ENCODE results near the gene MACROD2. TPM values are rescaled to one million over a fixed set of nuclear protein-coding genes. Genes with fewer than 3 reads are reported as not detected.

MACROD2 gene
- total RNA-seq, 1 experiment from 2014 or later = 0.24 TPM

DNA sequence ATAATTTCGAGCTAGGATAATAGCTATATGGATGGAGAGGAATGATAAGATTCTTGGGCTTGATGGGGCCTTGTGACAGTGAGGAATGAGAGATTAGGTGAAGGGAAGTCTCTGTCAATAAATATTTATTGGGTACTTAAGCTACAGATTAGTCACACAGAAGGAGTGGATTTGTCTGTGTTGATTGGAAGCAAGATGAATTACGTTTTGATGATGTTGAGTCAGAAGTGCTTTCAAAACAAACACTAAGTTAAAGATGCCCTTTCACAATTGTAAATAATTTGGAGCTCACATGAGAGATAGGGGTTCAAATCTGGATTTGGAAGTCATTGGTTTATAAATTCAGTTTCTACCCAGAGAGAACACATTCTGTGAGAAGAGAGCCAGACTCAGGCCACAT, 1743.7 kb downstream of the MACROD2 start:
- no peak for DNase-seq (ENCODE audit: low read depth)

DNA sequence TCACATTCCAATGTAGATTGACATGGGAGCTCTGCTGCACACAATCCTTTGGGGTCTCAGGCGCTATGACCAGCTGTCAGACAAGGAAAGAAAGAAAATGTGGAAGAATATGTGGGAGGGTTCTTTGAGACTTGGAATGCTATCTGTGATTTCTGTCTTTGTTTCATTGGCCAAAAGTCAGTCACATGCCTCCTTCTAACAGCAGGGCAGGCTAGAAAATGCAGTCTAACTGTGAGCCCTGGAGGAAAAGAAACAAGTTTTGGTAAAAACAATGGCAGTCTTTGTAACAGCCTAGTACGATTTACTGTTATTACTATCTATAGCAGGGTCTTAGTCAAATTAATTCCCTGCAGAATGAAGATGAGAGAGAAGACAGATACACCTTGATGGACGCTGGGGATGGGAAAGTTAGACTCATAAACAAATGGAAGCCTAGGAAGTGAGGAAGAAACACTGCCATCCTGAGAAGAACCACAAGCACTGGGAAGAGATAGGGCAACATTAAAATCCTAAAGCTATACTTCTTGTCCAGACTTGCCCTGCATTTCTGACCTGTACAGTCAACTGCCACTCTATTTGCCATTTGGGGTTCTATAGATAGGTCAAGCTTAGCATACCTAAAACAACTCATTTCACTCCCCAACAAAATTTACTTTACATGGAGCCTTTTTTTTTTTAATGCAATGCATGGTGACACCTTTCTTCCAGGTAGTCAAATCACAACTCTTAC, 1744.9 kb downstream of the MACROD2 start:
- DNase-seq (ENCODE audit: low read depth) = no peak

DNA sequence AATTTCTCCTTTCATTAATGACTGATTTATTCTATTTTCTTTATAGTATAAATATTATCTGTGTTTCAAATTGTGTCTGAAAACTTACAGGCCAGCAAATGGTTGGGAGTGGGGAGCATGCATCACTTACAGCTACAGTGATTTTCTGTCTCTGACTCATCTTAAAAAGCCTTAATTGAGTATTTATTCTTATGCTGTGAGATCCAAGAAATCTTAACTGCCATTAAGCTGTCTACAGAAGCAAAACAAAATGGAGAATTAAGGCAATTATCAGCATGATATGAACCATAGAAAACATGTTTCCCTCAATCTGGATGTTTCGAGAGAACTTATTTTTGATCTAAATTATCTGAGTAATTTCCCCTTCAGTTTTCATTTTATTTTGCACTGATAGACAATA, 1746.8 kb downstream of the MACROD2 start:
- no peak for DNase-seq (ENCODE audit: low read depth)

DNA sequence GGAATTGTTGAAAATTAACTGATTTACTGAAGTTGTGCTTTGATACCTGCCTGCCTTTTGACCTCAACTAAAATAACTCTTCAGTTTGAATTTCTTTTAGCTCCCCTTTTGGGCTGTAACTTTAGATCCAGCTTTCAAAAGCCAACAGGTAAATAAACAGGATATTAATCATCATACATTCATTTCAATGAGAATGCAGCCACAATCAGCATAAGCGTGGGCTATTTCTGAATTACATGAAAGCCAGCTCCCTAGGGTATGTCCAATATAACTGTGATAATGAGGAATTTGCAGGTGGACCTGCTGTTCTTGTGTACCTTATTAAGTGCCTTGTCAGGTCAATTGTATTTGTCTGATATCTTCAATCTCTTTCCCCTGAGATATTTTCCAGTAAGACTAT, 1747.3 kb downstream of the MACROD2 start:
- DNase-seq (ENCODE audit: low read depth) = no peak

DNA sequence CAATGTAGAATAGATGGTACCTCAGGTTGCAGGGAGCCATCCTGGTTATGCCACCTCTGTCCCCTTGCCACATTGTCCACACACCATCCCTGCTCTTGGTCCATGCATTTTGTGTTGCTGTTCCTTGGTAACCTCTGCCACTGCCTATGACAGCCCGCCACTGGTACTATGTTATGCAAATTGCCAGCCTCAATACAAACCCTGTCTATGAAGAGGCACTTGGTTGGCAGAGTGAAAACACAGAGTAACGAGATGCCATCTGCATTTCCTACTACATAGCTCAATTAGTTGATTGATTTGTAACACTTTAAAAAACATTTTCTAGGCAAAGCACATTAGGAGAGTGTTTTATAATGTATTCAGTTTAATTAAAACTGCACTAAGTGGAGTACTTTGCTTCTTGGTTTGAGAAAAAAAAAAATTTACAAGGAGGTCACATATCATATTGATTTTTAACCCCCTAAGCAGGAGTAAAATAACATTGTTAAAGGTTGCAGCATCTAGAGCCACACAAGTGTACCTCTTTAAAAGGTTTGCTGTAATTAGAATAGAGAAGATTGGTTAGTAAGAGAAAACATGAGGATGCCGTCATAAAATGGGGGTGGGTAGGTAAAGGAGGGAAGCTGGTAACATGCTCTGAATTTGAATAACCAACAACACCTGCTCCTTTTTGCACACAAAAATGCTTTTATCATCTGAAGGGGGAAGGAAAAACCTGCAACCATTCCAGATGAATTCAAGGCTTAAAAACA, 1760.9 kb downstream of the MACROD2 start:
- DNase-seq (ENCODE audit: low read depth) = no peak

DNA sequence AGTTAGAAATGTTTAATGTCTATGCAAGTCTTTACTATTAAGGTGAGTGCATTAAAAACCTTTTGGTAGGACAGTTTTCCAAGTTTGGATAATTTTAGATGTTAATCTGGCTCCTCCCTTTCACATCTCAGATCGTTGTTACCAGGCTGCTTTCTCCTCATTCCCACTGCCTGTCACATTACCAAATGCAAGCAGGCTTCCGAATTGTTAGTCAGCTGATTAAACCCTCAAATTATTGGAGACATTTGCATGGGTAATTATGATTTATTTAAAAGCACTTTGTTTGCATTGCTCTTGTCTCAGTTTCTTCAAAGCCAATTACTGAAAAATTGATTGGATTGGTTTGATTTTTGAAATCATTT, 1761.4 kb downstream of the MACROD2 start:
- DNase-seq (ENCODE audit: low read depth) = no peak

DNA sequence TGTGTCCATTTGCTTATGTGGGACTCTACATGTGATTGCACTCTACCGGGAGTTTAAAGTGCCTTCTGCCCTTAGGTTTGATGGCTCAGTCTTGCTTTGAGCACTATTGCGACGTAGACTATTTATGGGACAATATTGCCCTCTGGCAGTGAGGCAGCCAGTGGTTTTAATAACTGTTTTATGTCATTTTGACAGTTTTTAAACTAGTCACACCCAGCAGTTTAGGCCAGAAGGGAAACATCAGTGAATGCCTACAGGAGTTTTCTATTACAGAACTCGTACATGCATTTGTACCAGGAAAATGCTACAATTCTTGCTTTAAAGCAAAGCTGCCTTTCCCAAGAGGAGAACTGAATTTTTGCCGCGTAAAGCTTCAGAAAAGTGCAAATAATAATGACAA, 1764.3 kb downstream of the MACROD2 start:
- DNase-seq (ENCODE audit: low read depth) = no peak

DNA sequence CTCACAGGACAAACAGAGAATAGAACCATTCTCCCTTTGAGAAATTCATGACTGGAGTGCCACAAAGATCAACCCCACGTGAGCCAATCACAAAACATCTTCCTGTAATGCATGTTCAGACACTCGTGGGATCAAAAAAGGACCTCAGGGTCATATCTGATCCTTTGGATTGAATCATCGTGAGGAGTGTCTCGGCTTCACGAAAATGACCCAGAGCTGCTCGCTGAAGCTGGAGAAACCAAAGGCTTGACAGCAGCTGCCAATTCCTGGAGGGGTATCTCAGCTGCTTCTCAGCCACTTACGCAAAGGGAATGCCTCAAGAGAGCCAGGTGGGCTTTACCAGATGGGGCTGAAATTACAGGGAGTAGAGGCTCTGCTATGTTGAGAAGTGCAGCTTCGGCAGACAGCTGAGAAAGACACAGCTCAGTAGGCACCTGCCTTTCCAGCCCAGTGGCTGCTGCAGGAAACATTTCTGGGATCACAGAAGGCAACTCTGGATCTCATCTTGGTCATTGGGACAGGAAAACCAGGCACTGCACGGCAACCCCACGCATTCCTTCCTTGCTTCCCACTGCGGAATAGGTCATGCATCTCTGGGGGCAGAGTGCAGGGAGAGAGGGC, 1764.8 kb downstream of the MACROD2 start:
- DNase-seq (ENCODE audit: low read depth) = no peak

DNA sequence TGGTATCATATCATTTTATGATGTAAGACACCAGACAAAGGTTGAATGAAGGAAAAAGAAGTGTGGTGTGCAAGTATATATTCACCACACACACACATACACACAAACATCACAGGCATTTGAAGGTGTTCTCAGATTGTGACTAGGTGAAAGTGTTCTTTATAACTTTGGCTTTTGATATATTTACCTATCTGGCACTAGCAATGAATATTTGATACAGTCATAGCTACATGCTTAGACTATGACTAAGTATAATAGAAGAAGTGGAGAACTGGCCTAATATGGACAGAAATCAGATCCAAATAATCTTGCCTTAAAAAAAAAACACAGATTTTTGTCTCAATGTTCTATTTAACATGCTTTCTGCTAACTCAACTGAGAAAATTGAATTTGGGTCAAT, 1768.0 kb downstream of the MACROD2 start:
- DNase-seq (ENCODE audit: low read depth) = no peak

DNA sequence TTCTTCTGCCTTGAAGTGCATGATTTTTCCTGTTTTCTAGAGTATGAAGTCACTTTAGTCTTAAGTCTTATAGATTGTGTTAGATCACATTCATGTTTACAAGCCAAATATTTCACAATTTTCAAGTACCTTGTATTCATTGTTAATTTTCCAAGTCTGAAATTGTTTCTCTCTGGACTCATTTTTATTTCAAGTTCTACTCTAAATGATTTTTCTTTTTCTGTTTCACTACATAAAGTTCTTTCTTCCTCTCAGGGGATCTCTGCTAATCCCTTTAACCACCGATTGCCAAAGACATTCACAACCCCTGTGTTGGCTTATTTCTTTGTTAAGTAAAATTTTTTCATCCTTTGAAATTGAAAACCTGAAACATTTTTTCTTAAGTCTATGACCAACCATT, 1772.3 kb downstream of the MACROD2 start:
- DNase-seq (ENCODE audit: low read depth) = no peak

DNA sequence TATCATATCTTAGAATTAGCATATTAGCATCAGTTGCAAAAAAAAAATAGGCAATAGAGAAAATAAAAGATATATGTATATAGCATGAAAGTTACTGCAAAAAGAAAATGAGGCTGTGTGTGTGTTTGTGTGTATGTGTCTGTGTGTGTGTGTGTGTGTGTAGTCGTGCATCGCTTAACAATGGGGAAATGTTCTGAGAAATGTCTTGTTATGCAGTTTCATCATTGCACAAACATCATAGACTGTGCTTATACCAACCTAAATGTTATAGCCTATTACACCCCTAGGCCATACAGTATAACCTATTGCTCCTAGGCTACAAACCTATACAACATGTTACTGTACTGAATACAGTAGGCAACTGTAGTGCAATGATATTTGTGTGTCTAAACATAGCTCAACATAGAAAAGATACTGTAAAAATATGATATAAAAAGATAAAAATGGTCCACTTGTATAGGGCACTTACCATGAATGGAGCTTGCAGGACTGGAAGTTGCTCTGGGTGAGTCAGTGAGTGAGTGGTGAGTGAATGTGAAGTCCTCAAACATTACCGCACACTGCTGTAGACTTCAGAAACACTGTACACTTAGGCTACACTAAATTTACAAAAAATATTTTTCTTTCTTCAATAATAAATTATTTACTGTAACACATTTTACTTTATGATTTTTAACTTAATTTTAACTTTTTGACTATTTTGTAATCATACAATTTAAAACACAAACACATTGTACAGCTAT, 1772.9 kb downstream of the MACROD2 start:
- DNase-seq (ENCODE audit: low read depth) = no peak

DNA sequence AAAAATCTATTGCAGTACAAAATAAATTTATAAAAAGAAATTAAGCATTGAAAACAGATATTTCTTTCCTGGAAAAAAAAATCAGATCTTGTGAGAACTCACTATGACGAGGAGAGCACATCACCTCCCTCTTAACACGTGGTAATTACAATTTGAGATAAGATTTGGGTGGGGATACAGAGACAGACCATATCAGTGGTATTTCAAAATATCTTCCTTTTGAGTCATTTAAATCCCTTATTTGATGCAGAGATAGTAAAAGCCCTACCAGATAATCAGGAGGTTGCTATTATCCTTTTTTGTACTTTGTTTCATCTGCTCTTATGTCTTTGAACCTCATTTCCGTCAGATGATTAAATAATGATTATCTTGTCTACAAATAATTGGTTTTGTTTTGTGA, 1777.5 kb downstream of the MACROD2 start:
- no peak for DNase-seq (ENCODE audit: low read depth)

DNA sequence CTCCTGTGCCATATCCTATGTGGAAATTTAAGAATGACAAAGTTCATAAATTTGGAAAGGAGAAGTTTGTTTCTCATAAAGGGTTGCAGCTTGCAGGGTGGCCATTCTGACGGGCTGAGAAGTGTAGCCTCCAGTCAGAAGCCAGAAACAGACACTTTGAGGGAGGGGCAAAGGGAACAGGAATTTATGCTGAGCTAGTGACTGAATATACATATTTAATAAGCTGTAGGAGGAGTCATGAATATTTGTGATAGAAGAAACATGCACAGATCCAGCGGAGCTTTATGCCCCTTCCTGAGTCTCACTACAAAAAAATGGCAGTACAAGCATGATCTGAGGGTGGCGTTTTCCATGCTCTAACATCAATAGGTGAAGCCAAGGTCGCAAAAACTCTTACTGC, 1779.6 kb downstream of the MACROD2 start:
- DNase-seq (ENCODE audit: low read depth) = no peak

DNA sequence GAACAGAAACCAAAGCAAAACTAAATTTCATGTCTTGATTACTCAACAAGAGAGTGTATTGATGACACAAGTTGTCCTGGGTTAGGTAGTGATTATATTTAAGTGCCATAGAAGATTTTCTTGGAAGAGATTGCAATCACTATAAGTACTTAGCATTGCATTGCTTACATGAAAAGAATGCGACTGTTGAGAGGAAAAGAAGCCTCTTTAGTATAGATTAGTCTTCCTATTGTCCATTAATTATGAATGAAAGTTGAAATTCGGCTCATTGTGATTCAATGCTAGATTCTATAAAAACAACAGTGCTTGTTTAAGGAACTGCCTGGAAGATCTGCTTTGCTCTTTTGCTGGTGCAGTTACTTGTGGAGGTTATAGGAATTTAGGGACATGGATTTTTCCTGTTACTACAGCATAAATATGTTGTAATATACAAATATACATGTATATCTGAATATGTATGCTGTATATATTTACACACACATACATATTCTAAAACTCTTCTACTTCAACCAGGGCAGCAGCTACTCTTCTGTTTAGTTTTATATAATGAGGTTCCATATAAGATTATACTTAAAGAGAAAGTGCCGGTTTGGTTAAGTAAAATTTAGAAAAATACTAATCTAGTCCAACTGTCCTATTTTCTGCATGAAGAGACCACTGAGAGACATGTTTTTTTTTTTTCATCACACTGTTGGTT, 1781.6 kb downstream of the MACROD2 start:
- no peak for DNase-seq (ENCODE audit: low read depth)

DNA sequence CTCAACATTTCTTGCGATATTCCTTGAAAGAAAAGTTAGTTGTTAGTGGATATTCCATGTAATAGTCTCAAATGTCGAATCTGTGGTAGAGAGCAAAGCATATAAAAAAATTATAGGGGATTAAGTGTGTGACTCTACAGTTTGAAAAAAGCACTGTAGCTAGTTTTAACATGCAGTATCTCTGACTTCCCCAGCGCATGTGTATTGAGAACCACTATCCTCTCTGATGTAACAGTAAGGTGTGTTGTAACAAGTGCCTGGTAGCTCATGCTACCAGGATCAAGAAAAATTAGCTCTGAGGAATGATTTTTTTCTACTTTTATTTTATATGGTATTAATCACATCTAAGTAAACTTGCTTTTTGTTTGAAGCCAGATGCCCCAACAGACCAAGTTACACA, 1788.7 kb downstream of the MACROD2 start:
- DNase-seq (ENCODE audit: low read depth) = no peak

DNA sequence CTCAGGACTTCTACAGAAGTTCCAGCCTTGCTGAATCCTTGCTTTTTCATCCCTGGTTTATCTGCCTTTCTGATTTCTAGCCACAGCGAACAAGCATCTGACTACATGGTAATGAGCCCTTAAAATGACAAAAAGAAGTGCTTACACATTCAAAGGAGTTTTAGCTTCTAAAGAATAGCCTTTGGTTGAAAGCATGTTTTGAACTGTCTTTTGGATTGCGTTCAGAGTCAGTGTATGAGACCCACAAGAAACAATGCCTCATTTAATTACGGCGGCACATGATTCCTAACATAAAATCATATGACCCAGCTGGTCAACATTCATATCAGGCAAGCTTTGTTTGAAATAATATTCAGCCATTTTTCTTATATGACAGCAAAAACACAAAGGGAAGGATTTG, 1793.8 kb downstream of the MACROD2 start:
- DNase-seq (ENCODE audit: low read depth) = peak; percentile 6

DNA sequence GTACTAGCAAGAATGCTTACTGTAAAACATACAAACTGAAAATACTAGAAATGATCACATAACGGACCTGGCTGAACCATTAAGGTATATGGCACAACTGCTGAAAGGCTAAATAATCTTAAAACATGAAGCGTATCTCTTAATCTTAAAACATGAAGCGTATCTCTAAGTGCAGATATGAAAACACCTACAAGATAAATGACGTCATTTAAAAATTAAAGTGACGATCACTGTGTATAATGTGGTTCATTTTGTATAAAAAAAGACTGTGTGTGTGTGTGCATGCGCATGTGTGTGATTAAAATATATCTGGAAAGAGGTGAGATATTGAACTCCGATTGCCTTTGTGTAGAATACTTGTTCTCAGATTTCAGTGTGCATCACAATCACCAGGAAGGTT, 1797.5 kb downstream of the MACROD2 start:
- no peak for DNase-seq (ENCODE audit: low read depth)

DNA sequence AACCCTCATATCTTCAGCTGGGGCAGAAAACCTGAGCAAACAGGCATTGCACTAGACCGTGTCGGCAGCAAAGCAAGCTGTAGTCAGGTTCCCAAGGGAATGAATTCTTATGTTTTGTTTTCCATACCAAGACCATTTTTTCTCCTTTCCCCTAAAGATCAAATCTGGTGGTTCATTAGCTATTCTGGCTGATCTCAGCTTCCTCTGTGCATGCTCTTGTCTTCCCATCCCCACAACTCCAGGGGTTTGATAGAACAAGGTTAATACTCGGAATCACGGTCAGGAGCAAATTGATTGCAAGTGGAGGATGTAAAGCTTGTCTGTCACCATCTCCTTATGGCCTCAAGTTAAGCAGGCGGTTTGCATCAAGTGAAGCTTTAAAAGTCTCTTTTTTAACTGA, 1799.1 kb downstream of the MACROD2 start:
- DNase-seq (ENCODE audit: low read depth) = no peak

DNA sequence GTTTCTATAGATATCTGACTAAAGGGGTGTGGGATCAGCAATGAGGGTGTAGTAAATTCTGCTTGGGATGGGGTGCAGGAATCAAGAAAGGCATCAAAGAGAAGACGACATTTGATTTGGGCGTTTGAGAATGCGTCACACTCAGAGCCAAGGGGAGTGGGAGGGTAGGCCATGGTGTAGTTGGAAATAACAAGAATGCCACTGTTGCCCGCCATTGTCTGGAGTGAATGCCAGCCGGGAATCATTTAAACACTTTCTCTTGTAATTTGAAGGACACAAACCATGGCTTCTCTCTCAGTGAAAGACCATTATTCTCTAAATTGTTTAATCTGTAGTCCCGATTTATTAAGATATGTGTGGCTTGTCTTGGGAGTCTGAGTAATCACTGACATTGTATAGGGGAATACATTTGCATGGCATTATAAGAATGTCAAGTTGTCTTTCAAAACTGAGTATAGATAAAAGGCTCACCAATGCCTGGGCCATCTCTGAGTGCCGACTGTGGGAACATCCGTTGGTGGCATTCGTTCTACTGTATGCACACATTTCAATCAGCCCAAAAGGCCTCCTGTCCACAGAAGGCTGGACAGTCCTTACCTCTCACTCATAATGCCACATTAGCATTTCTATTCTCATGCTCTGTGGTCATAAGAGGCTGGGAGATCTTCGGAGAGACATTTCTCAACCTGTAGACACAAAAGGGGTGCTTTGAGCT, 1800.1 kb downstream of the MACROD2 start:
- DNase-seq (ENCODE audit: low read depth) = no peak

DNA sequence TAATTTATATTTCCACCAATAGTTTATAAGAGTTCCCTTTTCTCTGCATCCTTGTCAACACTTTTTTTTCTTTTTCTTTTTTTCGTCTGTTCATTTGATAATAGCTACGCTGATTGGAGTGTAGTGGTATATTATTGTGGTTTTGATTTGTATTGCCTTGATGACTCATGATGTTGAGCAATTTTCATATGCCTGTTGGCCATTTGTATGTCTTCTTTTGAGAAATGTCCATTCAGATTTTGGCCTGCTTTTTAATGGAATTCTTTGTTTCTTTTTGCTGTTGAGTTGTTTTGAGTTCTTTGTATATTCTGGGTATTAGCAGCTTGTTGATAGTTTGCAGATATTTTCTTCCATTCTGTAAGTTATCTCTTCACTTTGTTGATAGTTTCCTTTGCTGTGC, 1804.6 kb downstream of the MACROD2 start:
- DNase-seq (ENCODE audit: low read depth) = peak; percentile 23

DNA sequence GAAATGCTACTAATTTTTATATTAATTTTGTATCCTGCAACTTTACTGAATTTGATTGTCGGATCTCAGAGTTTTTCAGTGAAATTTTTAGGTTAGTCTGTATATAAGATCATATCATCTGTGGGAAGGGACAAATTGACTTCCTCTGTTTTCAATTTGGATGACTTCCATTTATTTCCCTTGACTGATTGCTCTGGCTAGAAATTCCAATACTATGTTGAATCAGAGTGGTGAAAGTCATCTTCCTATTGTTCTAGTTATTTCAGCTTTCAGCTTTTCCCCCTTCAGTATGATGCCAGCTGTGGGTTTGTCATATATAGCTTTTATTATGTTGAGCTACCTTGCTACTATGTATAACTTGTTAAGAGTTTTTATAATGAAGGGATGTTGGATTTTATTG, 1806.7 kb downstream of the MACROD2 start:
- DNase-seq (ENCODE audit: low read depth) = no peak

Measured in RPMI7951 (cell line).